ENCODE data around the gene HELZ2.

Gene HELZ2

GRCh38 chr20:63594043-63594561, 20.1 kb upstream of the HELZ2 start (continued):
- TF ChIP-seq, protein P1, sequence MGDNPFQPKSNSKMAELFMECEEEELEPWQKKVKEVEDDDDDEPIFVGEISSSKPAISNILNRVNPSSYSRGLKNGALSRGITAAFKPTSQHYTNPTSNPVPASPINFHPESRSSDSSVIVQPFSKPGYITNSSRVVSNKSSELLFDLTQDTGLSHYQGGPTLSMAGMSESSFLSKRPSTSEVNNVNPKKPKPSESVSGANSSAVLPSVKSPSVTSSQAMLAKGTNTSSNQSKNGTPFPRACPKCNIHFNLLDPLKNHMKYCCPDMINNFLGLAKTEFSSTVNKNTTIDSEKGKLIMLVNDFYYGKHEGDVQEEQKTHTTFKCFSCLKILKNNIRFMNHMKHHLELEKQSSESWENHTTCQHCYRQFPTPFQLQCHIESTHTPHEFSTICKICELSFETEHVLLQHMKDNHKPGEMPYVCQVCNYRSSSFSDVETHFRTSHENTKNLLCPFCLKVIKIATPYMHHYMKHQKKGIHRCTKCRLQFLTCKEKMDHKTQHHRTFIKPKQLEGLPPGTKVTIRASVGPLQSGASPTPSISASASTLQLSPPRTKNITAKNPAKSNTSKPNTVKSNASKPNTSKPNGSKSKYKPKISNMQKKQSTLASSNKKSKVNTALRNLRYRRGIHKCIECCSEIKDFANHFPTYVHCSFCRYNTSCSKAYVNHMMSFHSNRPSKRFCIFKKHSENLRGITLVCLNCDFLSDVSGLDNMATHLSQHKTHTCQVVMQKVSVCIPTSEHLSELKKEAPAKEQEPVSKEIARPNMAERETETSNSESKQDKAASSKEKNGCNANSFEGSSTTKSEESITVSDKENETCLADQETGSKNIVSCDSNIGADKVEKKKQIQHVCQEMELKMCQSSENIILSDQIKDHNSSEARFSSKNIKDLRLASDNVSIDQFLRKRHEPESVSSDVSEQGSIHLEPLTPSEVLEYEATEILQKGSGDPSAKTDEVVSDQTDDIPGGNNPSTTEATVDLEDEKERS (tag by site-specific recombination; IDR thresholded peaks at IDR 0.05) = no peak

GRCh38 chr20:63592661-63593060, 18.6 kb upstream of the HELZ2 start:
- no peaks in the 10 kb centered on the region for H3K9me3 ChIP-seq (ENCODE audit: control insufficient read depth, insufficient read depth, low read depth, low read length)
- H3K4me1 ChIP-seq (ENCODE audit: control insufficient read depth, insufficient read depth, low read length) = no peaks in the 10 kb centered on the region
- H3K4me3 ChIP-seq (ENCODE audit: low read depth, low read length) = no peak overlapping the region
- H3K27ac ChIP-seq (ENCODE audit: extremely low read depth, low read depth, low read length) = no peak overlapping the region
- TF ChIP-seq ZNF639 (tag by site-specific recombination; IDR thresholded peaks at IDR 0.05) = no peak
- TF ChIP-seq ZNF391 (tag by site-specific recombination; IDR thresholded peaks at IDR 0.05; ENCODE audit: borderline replicate concordance, low read depth) = no peak
- TF ChIP-seq ZNF155 (tag by site-specific recombination; IDR thresholded peaks at IDR 0.05) = no peak
- no peak for TF ChIP-seq ZEB2 (tag by site-specific recombination; IDR thresholded peaks at IDR 0.05)
- TF ChIP-seq, protein P2, sequence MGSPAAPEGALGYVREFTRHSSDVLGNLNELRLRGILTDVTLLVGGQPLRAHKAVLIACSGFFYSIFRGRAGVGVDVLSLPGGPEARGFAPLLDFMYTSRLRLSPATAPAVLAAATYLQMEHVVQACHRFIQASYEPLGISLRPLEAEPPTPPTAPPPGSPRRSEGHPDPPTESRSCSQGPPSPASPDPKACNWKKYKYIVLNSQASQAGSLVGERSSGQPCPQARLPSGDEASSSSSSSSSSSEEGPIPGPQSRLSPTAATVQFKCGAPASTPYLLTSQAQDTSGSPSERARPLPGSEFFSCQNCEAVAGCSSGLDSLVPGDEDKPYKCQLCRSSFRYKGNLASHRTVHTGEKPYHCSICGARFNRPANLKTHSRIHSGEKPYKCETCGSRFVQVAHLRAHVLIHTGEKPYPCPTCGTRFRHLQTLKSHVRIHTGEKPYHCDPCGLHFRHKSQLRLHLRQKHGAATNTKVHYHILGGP (tag by site-specific recombination; IDR thresholded peaks at IDR 0.05) = no peak
- no peak for TF ChIP-seq PBX3 (CRISPR knock-in tag; IDR thresholded peaks at IDR 0.05)
- no peak for TF ChIP-seq ZNF19 (tag by site-specific recombination; IDR thresholded peaks at IDR 0.05; ENCODE audit: low read depth)
- no peak for TF ChIP-seq KLF9 (tag by site-specific recombination; IDR thresholded peaks at IDR 0.05; ENCODE audit: low read depth)
- no peak for TF ChIP-seq BCL11A (tag by site-specific recombination; IDR thresholded peaks at IDR 0.05; ENCODE audit: low read depth)
- TF ChIP-seq ZNF26 (tag by site-specific recombination; IDR thresholded peaks at IDR 0.05) = no peak
- TF ChIP-seq, protein P3, sequence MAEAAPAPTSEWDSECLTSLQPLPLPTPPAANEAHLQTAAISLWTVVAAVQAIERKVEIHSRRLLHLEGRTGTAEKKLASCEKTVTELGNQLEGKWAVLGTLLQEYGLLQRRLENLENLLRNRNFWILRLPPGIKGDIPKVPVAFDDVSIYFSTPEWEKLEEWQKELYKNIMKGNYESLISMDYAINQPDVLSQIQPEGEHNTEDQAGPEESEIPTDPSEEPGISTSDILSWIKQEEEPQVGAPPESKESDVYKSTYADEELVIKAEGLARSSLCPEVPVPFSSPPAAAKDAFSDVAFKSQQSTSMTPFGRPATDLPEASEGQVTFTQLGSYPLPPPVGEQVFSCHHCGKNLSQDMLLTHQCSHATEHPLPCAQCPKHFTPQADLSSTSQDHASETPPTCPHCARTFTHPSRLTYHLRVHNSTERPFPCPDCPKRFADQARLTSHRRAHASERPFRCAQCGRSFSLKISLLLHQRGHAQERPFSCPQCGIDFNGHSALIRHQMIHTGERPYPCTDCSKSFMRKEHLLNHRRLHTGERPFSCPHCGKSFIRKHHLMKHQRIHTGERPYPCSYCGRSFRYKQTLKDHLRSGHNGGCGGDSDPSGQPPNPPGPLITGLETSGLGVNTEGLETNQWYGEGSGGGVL (tag by site-specific recombination; IDR thresholded peaks at IDR 0.05) = no peak
- TF ChIP-seq AEBP2 (tag by site-specific recombination; IDR thresholded peaks at IDR 0.05; ENCODE audit: borderline replicate concordance) = no peak
- no peak for TF ChIP-seq ZNF544 (tag by site-specific recombination; IDR thresholded peaks at IDR 0.05)
- TF ChIP-seq HIC1 (tag by site-specific recombination; IDR thresholded peaks at IDR 0.05) = no peak
- no peak for TF ChIP-seq MEIS1 (CRISPR knock-in tag; IDR thresholded peaks at IDR 0.05; ENCODE audit: borderline replicate concordance)
- POLR2A ChIA-PET = no interaction called here
- H3K36me3 ChIP-seq (ENCODE audit: control insufficient read depth in 2 of 2, insufficient read depth in 1 of 2, low read length in 2 of 2) = peaks cover 6 to 54% of the 10 kb centered on the region in 2 experiments; a peak in 2 of 3 replicates
- CTCF ChIA-PET = no interaction called here

All from HEK293 (cell line).